ENCODE results near the gene TMEM119. TPM values are rescaled to one million over a fixed set of nuclear protein-coding genes. Genes with fewer than 3 reads are reported as not detected.
A peak's percentile ranks its signal among the peaks of the same experiment; 100 is the strongest.

The TMEM119 gene
- total and polyA plus RNA-seq, 10 of the 15 experiments (the other 5 are each of a cell fraction or from before 2014, with no cell fraction given): 0.11 to 0.44 (median 0.19) TPM; not detected in 5

DNA sequence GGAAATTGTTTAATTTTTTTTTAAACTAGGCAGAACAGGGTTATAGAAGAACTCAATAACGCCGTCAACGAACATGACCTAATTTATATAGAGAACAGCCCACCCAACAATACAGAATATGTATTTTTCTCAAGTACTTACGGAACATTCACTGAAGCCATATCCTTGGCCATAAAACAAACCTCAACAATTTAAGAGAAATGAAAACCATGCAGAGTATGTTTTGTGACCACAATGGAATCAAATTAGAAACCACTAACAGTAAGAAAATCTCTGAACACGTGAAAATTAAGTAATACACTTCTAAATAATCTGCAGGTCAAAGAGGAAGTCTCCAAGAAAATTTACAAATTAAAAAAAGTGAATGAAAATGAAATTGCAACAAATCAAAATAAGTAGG lies 46.3 kb downstream of the TMEM119 start:
- no TSS peak for BruUV-seq (replicated peaks)
- peaks cover 5 to 15% of the 10 kb centered on the region in 2 experiments for H3K36me3 ChIP-seq (ENCODE audit: control insufficient read depth in 2 of 2, insufficient read depth in 2 of 2, low read length in 1 of 2)
- CTCF ChIA-PET: interaction anchor here (1.0 kb wide), 1 partner anchor 252 kb away, joined by 3 read pairs; no protein-coding TSS in a partner anchor

More for the DNA sequence above, 46.3 kb downstream of the TMEM119 start:
- FAIRE-seq (no peak), DNase-seq (ENCODE audit: low read depth, low spot score) (no peak), ATAC-seq (peak; percentile 21; the same call in 2 of the 3 replicates)
- TF ChIP-seq RUNX3 (IDR thresholded peaks at IDR 0.05; ENCODE audit: low read length) (peak; percentile 81), SPI1 (IDR thresholded peaks at IDR 0.05; ENCODE audit: borderline replicate concordance, insufficient read depth, low read depth, low read length) (0 out of 2 replicates have a peak, but pooled peaks have one; percentile 9), BHLHE40 (IDR thresholded peaks at IDR 0.05; ENCODE audit: borderline replicate concordance in 1 of 2, low read depth in 2 of 2, low read length in 1 of 2) (peak; percentile 72 to 81)
- TF ChIP-seq, protein P1, sequence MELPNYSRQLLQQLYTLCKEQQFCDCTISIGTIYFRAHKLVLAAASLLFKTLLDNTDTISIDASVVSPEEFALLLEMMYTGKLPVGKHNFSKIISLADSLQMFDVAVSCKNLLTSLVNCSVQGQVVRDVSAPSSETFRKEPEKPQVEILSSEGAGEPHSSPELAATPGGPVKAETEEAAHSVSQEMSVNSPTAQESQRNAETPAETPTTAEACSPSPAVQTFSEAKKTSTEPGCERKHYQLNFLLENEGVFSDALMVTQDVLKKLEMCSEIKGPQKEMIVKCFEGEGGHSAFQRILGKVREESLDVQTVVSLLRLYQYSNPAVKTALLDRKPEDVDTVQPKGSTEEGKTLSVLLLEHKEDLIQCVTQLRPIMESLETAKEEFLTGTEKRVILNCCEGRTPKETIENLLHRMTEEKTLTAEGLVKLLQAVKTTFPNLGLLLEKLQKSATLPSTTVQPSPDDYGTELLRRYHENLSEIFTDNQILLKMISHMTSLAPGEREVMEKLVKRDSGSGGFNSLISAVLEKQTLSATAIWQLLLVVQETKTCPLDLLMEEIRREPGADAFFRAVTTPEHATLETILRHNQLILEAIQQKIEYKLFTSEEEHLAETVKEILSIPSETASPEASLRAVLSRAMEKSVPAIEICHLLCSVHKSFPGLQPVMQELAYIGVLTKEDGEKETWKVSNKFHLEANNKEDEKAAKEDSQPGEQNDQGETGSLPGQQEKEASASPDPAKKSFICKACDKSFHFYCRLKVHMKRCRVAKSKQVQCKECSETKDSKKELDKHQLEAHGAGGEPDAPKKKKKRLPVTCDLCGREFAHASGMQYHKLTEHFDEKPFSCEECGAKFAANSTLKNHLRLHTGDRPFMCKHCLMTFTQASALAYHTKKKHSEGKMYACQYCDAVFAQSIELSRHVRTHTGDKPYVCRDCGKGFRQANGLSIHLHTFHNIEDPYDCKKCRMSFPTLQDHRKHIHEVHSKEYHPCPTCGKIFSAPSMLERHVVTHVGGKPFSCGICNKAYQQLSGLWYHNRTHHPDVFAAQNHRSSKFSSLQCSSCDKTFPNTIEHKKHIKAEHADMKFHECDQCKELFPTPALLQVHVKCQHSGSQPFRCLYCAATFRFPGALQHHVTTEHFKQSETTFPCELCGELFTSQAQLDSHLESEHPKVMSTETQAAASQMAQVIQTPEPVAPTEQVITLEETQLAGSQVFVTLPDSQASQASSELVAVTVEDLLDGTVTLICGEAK (IDR thresholded peaks at IDR 0.05; ENCODE audit: borderline replicate concordance): no peak
- Histone ChIP-seq H4K20me1 (ENCODE audit: control insufficient read depth, insufficient read depth) (no peaks in the 10 kb centered on the region), H2AFZ (ENCODE audit: control insufficient read depth, low read depth, low read length) (no peak overlapping the region), H3K79me2 (ENCODE audit: control insufficient read depth, insufficient read depth, low read length) (peaks cover 95% of the 10 kb centered on the region), H3K4me3 (peak overlapping the region; percentile 59), H3K9ac (ENCODE audit: control insufficient read depth, insufficient read depth, low read length) (no peak overlapping the region), H3K27ac (ENCODE audit: control insufficient read depth, insufficient read depth) (peak overlapping the region; percentile 17; the same call in 1 of the 2 replicates), H3K4me2 (ENCODE audit: control insufficient read depth, insufficient read depth) (peak overlapping the region; percentile 32), H3K4me1 (ENCODE audit: control insufficient read depth, insufficient read depth, low read length) (peaks cover 25% of the 10 kb centered on the region), H3K9me3 (replicated peaks; ENCODE audit: control insufficient read depth, insufficient read depth, low read length) (no peaks in the 10 kb centered on the region), H3K27me3 (replicated peaks in 1 of 2; ENCODE audit: control insufficient read depth in 2 of 2, insufficient read depth in 2 of 2, low read length in 1 of 2) (no peaks in the 10 kb centered on the region)
- intact Hi-C loops (cut with micrococcal nuclease; ENCODE audit: unreplicated experiment) (no loop called here), in situ Hi-C loops (cut with MboI) (no loop called here)
- POLR2A ChIA-PET: interaction anchor here (1.0 to 1.1 kb wide), 2 partner anchors 11 to 181 kb away, joined by 3 read pairs; partner anchors contain the start of gene ISCU
- RAD21 ChIA-PET (ENCODE audit: unreplicated experiment): no interaction called here
- 70% methylated on average over 5 of the region's 5 CpGs for WGBS (ENCODE audit: insufficient coverage, insufficient replicate concordance, low lambda C conversion rate, missing lambda C conversion rate)
- SMC1A ChIA-PET (ENCODE audit: uncharacterized antibody, unreplicated experiment): no interaction called here

Measured in GM12878 (cell line).